Peyer's patch (tissue), 4 donors: ENCODE measurements around the gene CSRP1.

ENCODE experiments used
- CTCF ChIP-seq, 6 experiments: fragments of 450-650 bp in 4 of 6; fragments of 200-600 bp in 2 of 6; sonication (generic) in 1 of 6; IDR thresholded peaks; one replicate each; pipeline ENCODE4 v1.5.1; 2017 to 2019; ENCODE audit warnings: antibody characterized with exemption in 6 of 6, mild to moderate bottlenecking in 3 of 6, moderate library complexity in 1 of 6
- POLR2A ChIP-seq, 2 donors: fragments of 450-650 bp; IDR thresholded peaks; one replicate each; pipeline ENCODE4 v1.5.1; 2017; ENCODE audit warnings: antibody characterized with exemption in 2 of 2, mild to moderate bottlenecking in 2 of 2, moderate library complexity in 2 of 2

DNA sequence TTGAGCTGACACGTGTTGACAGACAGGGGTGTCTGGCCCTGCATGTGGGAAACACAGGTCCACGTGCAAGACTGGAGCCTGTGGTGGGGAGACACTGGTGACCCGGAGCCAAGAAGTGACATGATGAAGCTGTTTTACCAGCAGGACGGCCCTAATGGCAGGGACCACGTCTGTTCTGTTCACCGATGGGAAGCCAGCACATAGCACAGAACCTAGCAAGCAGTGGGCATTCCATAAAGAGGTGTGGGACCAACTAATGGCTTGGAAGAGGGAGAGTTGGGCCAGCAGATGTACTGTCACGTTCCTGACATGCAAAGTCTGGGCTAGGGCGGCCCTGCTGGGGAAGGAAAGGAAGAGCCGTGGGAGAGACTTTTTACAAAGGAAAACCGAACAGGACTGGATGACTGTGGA is 47.3 kb upstream of the CSRP1 start:
- no peak for TF ChIP-seq POLR2A (IDR thresholded peaks at IDR 0.05)
- TF ChIP-seq CTCF (IDR thresholded peaks at IDR 0.05) = no peak
